Keratinocyte (primary cell): Measurements from ENCODE around the gene NOS1AP.

Experiments used
- CTCF ChIP-seq, 3 experiments: IDR thresholded peaks in 1 of 3; conservative IDR thresholded peaks in 1 of 3; optimal IDR thresholded peaks in 1 of 3; 2 replicates in 2 of 3; 3 replicates in 1 of 3; pipeline versions ENCODE3 to v1.5.1; 2011; ENCODE audit warnings: low read length in 3 of 3, mild to moderate bottlenecking in 3 of 3, moderate library complexity in 2 of 3, control low read depth in 1 of 3, inconsistent platforms in 1 of 3; ENCODE audit not compliant: insufficient read depth in 2 of 3; ENCODE audit errors: extremely low read depth in 1 of 3
- EZH2 ChIP-seq: IDR thresholded peaks from one replicate; pipeline ENCODE4 v1.6.1; 2012; ENCODE audit warnings: inconsistent platforms, mild to moderate bottlenecking, low read length, moderate library complexity

DNA sequence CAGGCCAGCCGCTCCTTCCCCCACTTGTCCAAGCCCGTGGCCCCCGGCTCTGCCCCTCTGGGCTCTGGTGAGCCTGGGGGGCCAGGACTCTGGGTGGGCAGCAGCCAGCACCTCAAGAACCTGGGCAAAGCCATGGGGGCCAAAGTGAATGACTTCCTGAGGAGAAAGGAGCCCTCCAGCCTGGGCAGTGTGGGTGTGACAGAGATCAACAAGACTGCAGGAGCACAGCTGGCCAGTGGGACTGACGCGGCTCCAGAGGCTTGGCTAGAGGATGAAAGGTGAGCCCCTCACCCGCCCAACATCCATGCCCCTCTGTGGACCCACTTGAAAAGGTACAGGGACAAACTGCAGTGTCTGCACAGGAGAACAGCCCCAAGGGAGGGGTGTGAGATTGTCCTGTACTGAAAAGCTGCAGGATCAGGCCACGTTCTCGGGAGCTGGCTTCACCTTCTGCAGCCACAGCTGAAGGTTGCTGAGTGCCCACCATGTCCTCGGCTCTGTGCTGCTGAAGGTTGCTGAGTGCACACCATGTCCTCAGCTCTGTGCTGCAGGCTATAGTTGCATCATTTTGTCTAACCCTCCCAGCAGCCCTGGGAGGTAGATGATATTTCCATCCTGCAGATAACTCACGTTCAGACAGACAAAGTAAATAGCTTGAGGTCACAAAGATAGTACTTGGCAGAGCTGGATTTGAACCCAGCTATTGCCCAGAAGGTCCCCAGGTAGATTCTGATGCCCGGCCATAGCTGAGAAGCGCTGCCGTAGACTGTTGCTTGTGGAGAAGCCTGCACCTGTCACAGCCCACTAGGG, 312.7 kb downstream of the NOS1AP start:
- no peak for TF ChIP-seq CTCF (optimal IDR thresholded peaks at IDR 0.05 in 1 of 3, IDR thresholded peaks at IDR 0.05 in 1 of 3, conservative IDR thresholded peaks at IDR 0.05 in 1 of 3; ENCODE audit: extremely low read depth in 1 of 3, insufficient read depth in 2 of 3, low read length in 3 of 3)
- no peak for TF ChIP-seq EZH2
